GM19455 (cell line): ENCODE measurements around the gene FBH1.
"Not testable (repeated sequence)": the region's sequence is repeated elsewhere in the genome, so short reads cannot be mapped to it uniquely, and the experiment has no call there.

Source experiments
- ATAC-seq: cut with Tn5 transposase; IDR thresholded peaks from one replicate; pipeline ENCODE4 v1.9.1; 2021; ENCODE audit not compliant: unreplicated experiment

Gene FBH1

GRCh38 chr10:5889624-5890451 is at the start of gene FBH1, which contains the start of gene ANKRD16:
FBH1 (plus strand) TSS chr10:5890243; CDS start chr10:5890346, 103 bp downstream.
ANKRD16 (minus strand) TSS chr10:5889893; CDS start chr10:5889354, 539 bp downstream.
- peak; percentile 85 for ATAC-seq

- peak; percentile 77 for ATAC-seq
These were observed 49.4 kb upstream of the FBH1 start for GRCh38 chr10:5840314-5841307.

GRCh38 chr10:5841965-5842364 is 48.1 kb upstream of the FBH1 start:
- no peak for ATAC-seq

- no peak for ATAC-seq
These were observed 46.2 kb upstream of the FBH1 start for GRCh38 chr10:5843686-5844344.

GRCh38 chr10:5844345-5845055 is 45.5 kb upstream of the FBH1 start:
- ATAC-seq: no peak

- ATAC-seq: not testable (repeated sequence)
These were observed 43.4 kb upstream of the FBH1 start for GRCh38 chr10:5846667-5847066.

GRCh38 chr10:5854131-5854475 is 35.9 kb upstream of the FBH1 start:
- no peak for ATAC-seq

GRCh38 chr10:5855979-5856700 is 33.9 kb upstream of the FBH1 start:
- no peak for ATAC-seq

- no peak for ATAC-seq
These were observed 33.4 kb upstream of the FBH1 start for GRCh38 chr10:5856701-5857004.

GRCh38 chr10:5858811-5859210 is 31.2 kb upstream of the FBH1 start:
- ATAC-seq: no peak

- no peak for ATAC-seq
These were observed 30.0 kb upstream of the FBH1 start for GRCh38 chr10:5860066-5860465.

- peak; percentile 96 for ATAC-seq
These were observed 27.6 kb upstream of the FBH1 start for GRCh38 chr10:5862360-5862961.

GRCh38 chr10:5862981-5863685 is 26.9 kb upstream of the FBH1 start:
- not testable (repeated sequence) for ATAC-seq

GRCh38 chr10:5866451-5867081 is 23.5 kb upstream of the FBH1 start:
- ATAC-seq: not testable (repeated sequence)

- ATAC-seq: not testable (repeated sequence)
These were observed 22.9 kb upstream of the FBH1 start for GRCh38 chr10:5867091-5867615.

GRCh38 chr10:5868383-5868782 is 21.7 kb upstream of the FBH1 start:
- ATAC-seq: not testable (repeated sequence)

- no peak for ATAC-seq
These were observed 20.9 kb upstream of the FBH1 start for GRCh38 chr10:5869156-5869555.

- ATAC-seq: no peak
These were observed 18.4 kb upstream of the FBH1 start for GRCh38 chr10:5871596-5871995.
